ENCODE data around the gene PROX1.

The PROX1 gene

GRCh38 chr1:214009423-214010196, 21.8 kb downstream of the PROX1 start:
- Histone ChIP-seq H3F3A (ENCODE audit: control insufficient read depth, insufficient read depth) (no peaks in the 10 kb centered on the region), H3K9me3 (ENCODE audit: control insufficient read depth, insufficient read depth, low read length) (no peaks in the 10 kb centered on the region), H3K4me1 (ENCODE audit: control insufficient read depth, low read length) (no peaks in the 10 kb centered on the region), H3K4me3 (ENCODE audit: low read length) (no peak overlapping the region), H3K27ac (ENCODE audit: low read depth, low read length) (no peak overlapping the region), H3K9me2 (replicated peaks; ENCODE audit: control insufficient read depth, low read length) (no peaks in the 10 kb centered on the region), H3K36me3 (ENCODE audit: control insufficient read depth, low read length) (peaks cover 22% of the 10 kb centered on the region), H3K27me3 (ENCODE audit: control insufficient read depth, low read length) (no peaks in the 10 kb centered on the region), H3K79me2 (ENCODE audit: control insufficient read depth, low read length) (no peaks in the 10 kb centered on the region), H4K20me1 (ENCODE audit: control insufficient read depth, insufficient read depth, low read depth, low read length) (no peaks in the 10 kb centered on the region), H3K4me2 (ENCODE audit: low read length) (no peak overlapping the region)
- TF ChIP-seq EZH2phosphoT487 (IDR thresholded peaks at IDR 0.05; ENCODE audit: borderline replicate concordance, low read length) (no peak), CTCF (IDR thresholded peaks at IDR 0.05; ENCODE audit: low read depth, low read length, poor library complexity, severe bottlenecking) (no peak)

GRCh38 chr1:214010197-214010573, 22.4 kb downstream of the PROX1 start:
- Histone ChIP-seq H3K4me1 (ENCODE audit: control insufficient read depth, low read length) (no peaks in the 10 kb centered on the region), H3K9me3 (ENCODE audit: control insufficient read depth, insufficient read depth, low read length) (no peaks in the 10 kb centered on the region), H4K20me1 (ENCODE audit: control insufficient read depth, insufficient read depth, low read depth, low read length) (no peaks in the 10 kb centered on the region), H3F3A (ENCODE audit: control insufficient read depth, insufficient read depth) (no peaks in the 10 kb centered on the region), H3K27me3 (ENCODE audit: control insufficient read depth, low read length) (no peaks in the 10 kb centered on the region), H3K4me2 (ENCODE audit: low read length) (no peak overlapping the region), H3K36me3 (ENCODE audit: control insufficient read depth, low read length) (peaks cover 22% of the 10 kb centered on the region), H3K27ac (ENCODE audit: low read depth, low read length) (no peak overlapping the region), H3K9me2 (replicated peaks; ENCODE audit: control insufficient read depth, low read length) (no peaks in the 10 kb centered on the region), H3K4me3 (ENCODE audit: low read length) (no peak overlapping the region), H3K79me2 (ENCODE audit: control insufficient read depth, low read length) (no peaks in the 10 kb centered on the region)
- TF ChIP-seq CTCF (IDR thresholded peaks at IDR 0.05; ENCODE audit: low read depth, low read length, poor library complexity, severe bottlenecking): no peak

DNA sequence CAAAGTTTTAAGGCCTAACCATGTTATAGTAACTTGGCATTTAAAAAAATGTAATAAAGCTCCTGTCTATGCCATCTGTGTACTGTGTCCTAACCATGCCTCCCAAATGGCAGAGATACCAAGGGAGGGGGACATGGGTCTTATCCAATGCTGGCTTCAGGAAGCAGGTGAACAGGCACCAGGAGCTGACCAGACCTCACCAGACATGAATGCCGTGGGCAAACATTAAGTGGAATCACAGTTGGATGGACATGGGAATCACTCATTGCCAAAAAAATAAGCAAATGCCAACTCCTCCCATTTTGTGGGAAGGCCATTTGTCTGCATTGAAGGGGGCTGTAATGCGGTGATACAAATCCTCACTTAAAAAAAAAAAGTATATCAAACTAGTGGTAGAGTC, 22.9 kb downstream of the PROX1 start:
- H3K4me1 ChIP-seq (ENCODE audit: control insufficient read depth, low read length): no peaks in the 10 kb centered on the region
- H3K4me2 ChIP-seq (ENCODE audit: low read length): no peak overlapping the region

More for the DNA sequence above, 22.9 kb downstream of the PROX1 start:
- no peaks in the 10 kb centered on the region for H3K9me2 ChIP-seq (replicated peaks; ENCODE audit: control insufficient read depth, low read length)
- no peaks in the 10 kb centered on the region for H3K9me3 ChIP-seq (ENCODE audit: control insufficient read depth, insufficient read depth, low read length)
- peaks cover 27% of the 10 kb centered on the region for H3K36me3 ChIP-seq (ENCODE audit: control insufficient read depth, low read length)
- no peak overlapping the region for H3K27ac ChIP-seq (ENCODE audit: low read depth, low read length)
- no peaks in the 10 kb centered on the region for H3F3A ChIP-seq (ENCODE audit: control insufficient read depth, insufficient read depth)
- no peaks in the 10 kb centered on the region for H4K20me1 ChIP-seq (ENCODE audit: control insufficient read depth, insufficient read depth, low read depth, low read length)
- H3K4me3 ChIP-seq (ENCODE audit: low read length): no peak overlapping the region
- TF ChIP-seq EZH2phosphoT487 (IDR thresholded peaks at IDR 0.05; ENCODE audit: borderline replicate concordance, low read length) (no peak), CTCF (IDR thresholded peaks at IDR 0.05; ENCODE audit: low read depth, low read length, poor library complexity, severe bottlenecking) (no peak)
- H3K79me2 ChIP-seq (ENCODE audit: control insufficient read depth, low read length): no peaks in the 10 kb centered on the region
- no peaks in the 10 kb centered on the region for H3K27me3 ChIP-seq (ENCODE audit: control insufficient read depth, low read length)

All from DOHH2 (cell line).